ENCODE data around the gene ARFIP1. TPM values are rescaled to one million over a fixed set of nuclear protein-coding genes. Genes with fewer than 3 reads are reported as not detected.

ARFIP1 gene
- total and polyA plus RNA-seq, 2 of the 8 experiments (the other 6 are each of a cell fraction or from before 2014, with no cell fraction given) = 13.5 to 38.0 TPM

DNA sequence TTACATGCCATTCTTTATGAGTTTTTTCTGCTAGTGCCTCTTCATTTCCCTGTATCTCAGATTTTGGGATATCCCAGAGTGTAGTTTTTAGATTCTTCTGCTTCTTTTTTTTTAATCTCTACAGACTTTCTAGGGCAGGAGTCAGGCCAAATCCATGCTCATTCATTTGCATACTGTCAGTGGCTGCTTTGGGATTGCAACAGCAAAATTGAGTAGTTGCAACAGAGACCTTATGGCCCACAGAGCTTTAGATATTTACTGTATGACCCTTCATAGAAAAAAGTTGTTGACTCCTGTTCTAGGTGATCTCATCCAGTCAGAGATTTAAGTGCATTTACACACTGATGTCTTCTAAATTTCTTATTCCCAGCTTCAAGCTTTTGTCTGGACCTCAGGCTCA, 35.3 kb downstream of the ARFIP1 start (continued):
- TF ChIP-seq, protein P1, sequence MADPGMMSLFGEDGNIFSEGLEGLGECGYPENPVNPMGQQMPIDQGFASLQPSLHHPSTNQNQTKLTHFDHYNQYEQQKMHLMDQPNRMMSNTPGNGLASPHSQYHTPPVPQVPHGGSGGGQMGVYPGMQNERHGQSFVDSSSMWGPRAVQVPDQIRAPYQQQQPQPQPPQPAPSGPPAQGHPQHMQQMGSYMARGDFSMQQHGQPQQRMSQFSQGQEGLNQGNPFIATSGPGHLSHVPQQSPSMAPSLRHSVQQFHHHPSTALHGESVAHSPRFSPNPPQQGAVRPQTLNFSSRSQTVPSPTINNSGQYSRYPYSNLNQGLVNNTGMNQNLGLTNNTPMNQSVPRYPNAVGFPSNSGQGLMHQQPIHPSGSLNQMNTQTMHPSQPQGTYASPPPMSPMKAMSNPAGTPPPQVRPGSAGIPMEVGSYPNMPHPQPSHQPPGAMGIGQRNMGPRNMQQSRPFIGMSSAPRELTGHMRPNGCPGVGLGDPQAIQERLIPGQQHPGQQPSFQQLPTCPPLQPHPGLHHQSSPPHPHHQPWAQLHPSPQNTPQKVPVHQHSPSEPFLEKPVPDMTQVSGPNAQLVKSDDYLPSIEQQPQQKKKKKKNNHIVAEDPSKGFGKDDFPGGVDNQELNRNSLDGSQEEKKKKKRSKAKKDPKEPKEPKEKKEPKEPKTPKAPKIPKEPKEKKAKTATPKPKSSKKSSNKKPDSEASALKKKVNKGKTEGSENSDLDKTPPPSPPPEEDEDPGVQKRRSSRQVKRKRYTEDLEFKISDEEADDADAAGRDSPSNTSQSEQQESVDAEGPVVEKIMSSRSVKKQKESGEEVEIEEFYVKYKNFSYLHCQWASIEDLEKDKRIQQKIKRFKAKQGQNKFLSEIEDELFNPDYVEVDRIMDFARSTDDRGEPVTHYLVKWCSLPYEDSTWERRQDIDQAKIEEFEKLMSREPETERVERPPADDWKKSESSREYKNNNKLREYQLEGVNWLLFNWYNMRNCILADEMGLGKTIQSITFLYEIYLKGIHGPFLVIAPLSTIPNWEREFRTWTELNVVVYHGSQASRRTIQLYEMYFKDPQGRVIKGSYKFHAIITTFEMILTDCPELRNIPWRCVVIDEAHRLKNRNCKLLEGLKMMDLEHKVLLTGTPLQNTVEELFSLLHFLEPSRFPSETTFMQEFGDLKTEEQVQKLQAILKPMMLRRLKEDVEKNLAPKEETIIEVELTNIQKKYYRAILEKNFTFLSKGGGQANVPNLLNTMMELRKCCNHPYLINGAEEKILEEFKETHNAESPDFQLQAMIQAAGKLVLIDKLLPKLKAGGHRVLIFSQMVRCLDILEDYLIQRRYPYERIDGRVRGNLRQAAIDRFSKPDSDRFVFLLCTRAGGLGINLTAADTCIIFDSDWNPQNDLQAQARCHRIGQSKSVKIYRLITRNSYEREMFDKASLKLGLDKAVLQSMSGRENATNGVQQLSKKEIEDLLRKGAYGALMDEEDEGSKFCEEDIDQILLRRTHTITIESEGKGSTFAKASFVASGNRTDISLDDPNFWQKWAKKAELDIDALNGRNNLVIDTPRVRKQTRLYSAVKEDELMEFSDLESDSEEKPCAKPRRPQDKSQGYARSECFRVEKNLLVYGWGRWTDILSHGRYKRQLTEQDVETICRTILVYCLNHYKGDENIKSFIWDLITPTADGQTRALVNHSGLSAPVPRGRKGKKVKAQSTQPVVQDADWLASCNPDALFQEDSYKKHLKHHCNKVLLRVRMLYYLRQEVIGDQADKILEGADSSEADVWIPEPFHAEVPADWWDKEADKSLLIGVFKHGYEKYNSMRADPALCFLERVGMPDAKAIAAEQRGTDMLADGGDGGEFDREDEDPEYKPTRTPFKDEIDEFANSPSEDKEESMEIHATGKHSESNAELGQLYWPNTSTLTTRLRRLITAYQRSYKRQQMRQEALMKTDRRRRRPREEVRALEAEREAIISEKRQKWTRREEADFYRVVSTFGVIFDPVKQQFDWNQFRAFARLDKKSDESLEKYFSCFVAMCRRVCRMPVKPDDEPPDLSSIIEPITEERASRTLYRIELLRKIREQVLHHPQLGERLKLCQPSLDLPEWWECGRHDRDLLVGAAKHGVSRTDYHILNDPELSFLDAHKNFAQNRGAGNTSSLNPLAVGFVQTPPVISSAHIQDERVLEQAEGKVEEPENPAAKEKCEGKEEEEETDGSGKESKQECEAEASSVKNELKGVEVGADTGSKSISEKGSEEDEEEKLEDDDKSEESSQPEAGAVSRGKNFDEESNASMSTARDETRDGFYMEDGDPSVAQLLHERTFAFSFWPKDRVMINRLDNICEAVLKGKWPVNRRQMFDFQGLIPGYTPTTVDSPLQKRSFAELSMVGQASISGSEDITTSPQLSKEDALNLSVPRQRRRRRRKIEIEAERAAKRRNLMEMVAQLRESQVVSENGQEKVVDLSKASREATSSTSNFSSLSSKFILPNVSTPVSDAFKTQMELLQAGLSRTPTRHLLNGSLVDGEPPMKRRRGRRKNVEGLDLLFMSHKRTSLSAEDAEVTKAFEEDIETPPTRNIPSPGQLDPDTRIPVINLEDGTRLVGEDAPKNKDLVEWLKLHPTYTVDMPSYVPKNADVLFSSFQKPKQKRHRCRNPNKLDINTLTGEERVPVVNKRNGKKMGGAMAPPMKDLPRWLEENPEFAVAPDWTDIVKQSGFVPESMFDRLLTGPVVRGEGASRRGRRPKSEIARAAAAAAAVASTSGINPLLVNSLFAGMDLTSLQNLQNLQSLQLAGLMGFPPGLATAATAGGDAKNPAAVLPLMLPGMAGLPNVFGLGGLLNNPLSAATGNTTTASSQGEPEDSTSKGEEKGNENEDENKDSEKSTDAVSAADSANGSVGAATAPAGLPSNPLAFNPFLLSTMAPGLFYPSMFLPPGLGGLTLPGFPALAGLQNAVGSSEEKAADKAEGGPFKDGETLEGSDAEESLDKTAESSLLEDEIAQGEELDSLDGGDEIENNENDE (IDR thresholded peaks at IDR 0.05; ENCODE audit: insufficient replicate concordance, low read length) = no peak
- TF ChIP-seq NANOG (IDR thresholded peaks at IDR 0.05; ENCODE audit: insufficient read depth, low read depth, low read length, poor library complexity, severe bottlenecking) (no peak), CHD2 (IDR thresholded peaks at IDR 0.05; ENCODE audit: low read length) (no peak), JUND (IDR thresholded peaks at IDR 0.05; ENCODE audit: low read length) (no peak), POU5F1 (IDR thresholded peaks at IDR 0.05; ENCODE audit: low read depth, low read length) (no peak), ZNF274 (IDR thresholded peaks at IDR 0.05; ENCODE audit: borderline replicate concordance, extremely low read depth, low read length) (no peak), SIN3A (conservative IDR thresholded peaks at IDR 0.05 in 1 of 2, IDR thresholded peaks at IDR 0.05 in 1 of 2; ENCODE audit: low read depth in 1 of 2, low read length in 2 of 2) (no peak), BCL11A (IDR thresholded peaks at IDR 0.05; ENCODE audit: low read depth in 2 of 2, low read length in 2 of 2) (no peak), SIRT6 (IDR thresholded peaks at IDR 0.05; ENCODE audit: low read length) (no peak), SIX5 (IDR thresholded peaks at IDR 0.05; ENCODE audit: low read depth, low read length) (no peak), CTBP2 (IDR thresholded peaks at IDR 0.05; ENCODE audit: borderline replicate concordance, insufficient read depth, insufficient read length, low read length) (no peak)
- TF ChIP-seq, protein P2, sequence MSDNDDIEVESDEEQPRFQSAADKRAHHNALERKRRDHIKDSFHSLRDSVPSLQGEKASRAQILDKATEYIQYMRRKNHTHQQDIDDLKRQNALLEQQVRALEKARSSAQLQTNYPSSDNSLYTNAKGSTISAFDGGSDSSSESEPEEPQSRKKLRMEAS (IDR thresholded peaks at IDR 0.05) = no peak
